Epithelial cell of proximal tubule (primary cell): ENCODE data around the gene RPGRIP1. TPM values are rescaled to one million over a fixed set of nuclear protein-coding genes. Genes with fewer than 3 reads are reported as not detected.
A peak's percentile ranks its signal among the peaks of the same experiment; 100 is the strongest.

Experiments used
- DNase-seq: peaks from one replicate; pipeline ENCODE4 v3.0.0-alpha.2; 2011; ENCODE audit warnings: low read depth
- H3K4me3 ChIP-seq: 2 replicates; pipeline ENCODE4 v1.5.1; 2011; ENCODE audit warnings: low read depth, mild to moderate bottlenecking, low read length
- CTCF ChIP-seq: conservative IDR thresholded peaks from 2 replicates; pipeline ENCODE4 v1.5.1; 2012; ENCODE audit warnings: low read depth, mild to moderate bottlenecking, low read length
- total RNA-seq: library from RNA; depleted of rRNA; stranded (reverse); fragments of >200 nt; gene quantifications from 2 replicates; pipeline ENCODE4 v1.2.3, GENCODE V29; 2015

The RPGRIP1 gene
- total RNA-seq, 1 donor from 2014 or later = not detected

DNA sequence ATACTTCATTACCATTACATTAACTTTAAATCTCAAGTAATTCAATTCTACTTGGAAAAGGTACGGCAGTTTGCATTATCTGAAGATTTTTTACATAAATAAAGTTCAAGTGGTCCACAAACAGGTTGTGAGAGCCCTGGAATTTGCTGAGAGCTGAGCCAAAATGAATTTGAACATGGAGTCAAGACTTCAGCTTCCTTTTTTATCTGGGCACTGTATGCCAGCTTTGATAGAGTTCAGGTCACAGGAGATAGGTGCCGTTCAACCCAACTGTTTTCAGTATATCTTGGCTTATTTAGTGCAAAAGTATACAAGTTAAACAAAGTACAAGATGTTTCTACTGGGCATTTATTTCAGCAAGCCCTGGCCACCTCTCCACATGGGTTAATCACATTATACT lies 39.5 kb upstream of the RPGRIP1 start:
- no peak for TF ChIP-seq CTCF
- DNase-seq = no peak
- H3K4me3 ChIP-seq = no peak overlapping the region

- peak; percentile 40 for TF ChIP-seq CTCF
- no peak for DNase-seq
- no peak overlapping the region for H3K4me3 ChIP-seq
Measured at GRCh38 chr14:21241218-21241819, 38.6 kb upstream of the RPGRIP1 start.

DNA sequence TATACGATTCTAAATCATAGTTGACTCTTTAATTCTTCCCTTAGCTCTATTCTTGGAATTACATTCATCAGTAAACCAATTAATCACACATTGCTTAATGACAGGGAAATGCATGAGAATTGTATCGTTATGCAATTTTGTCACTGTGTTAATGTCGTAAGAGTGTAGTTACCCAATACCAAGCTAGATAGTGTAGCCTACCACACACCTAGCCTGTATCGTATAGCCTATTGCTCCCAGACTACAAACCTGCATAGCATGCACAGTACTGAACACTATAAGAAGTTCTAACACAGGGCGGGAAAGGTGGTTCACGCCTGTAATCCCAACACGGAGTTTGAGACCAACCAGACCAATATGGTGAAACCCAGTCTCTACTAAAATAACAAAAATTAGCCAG lies 35.3 kb upstream of the RPGRIP1 start:
- no peak overlapping the region for H3K4me3 ChIP-seq
- DNase-seq = no peak
- no peak for TF ChIP-seq CTCF

- no peak for TF ChIP-seq CTCF
- no peak overlapping the region for H3K4me3 ChIP-seq
Measured at GRCh38 chr14:21245813-21246212, 34.1 kb upstream of the RPGRIP1 start.

GRCh38 chr14:21248338-21248737 lies 31.5 kb upstream of the RPGRIP1 start:
- no peak overlapping the region for H3K4me3 ChIP-seq
- DNase-seq = no peak
- TF ChIP-seq CTCF = no peak

More at GRCh38 chr14:21245813-21246212, 34.1 kb upstream of the RPGRIP1 start:
- DNase-seq = no peak

- DNase-seq = no peak
- TF ChIP-seq CTCF = no peak
- no peak overlapping the region for H3K4me3 ChIP-seq
Measured at GRCh38 chr14:21248739-21249411, 31.0 kb upstream of the RPGRIP1 start.

GRCh38 chr14:21251215-21251614 lies 28.7 kb upstream of the RPGRIP1 start:
- no peak for DNase-seq
- no peak overlapping the region for H3K4me3 ChIP-seq
- TF ChIP-seq CTCF = no peak
